NCI-H2227 (cell line): ENCODE results near the gene NADSYN1.

ENCODE experiments used
- DNase-seq: peaks from one replicate; lab custom pipeline; 2025; ENCODE audit not compliant: unreplicated experiment; lab: John Stamatoyannopoulos, UW

Gene NADSYN1

GRCh38 chr11:71472941-71473792 is 20.2 kb downstream of the NADSYN1 start:
- no peak for DNase-seq

DNA sequence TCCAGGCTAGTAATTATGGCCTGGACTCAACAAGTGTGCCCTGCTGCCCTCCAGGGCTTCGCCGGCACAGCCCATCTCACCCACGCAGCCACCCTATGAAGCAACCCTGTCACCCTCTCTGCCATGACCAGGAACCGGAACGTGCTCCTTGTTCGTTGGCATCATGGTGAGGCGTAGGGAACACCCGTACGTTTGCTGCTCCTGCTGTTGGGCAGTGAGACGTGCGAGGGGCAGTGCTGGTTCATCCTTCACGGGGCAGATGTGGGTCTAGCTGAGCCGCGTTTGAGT is 20.7 kb downstream of the NADSYN1 start:
- DNase-seq = no peak

DNA sequence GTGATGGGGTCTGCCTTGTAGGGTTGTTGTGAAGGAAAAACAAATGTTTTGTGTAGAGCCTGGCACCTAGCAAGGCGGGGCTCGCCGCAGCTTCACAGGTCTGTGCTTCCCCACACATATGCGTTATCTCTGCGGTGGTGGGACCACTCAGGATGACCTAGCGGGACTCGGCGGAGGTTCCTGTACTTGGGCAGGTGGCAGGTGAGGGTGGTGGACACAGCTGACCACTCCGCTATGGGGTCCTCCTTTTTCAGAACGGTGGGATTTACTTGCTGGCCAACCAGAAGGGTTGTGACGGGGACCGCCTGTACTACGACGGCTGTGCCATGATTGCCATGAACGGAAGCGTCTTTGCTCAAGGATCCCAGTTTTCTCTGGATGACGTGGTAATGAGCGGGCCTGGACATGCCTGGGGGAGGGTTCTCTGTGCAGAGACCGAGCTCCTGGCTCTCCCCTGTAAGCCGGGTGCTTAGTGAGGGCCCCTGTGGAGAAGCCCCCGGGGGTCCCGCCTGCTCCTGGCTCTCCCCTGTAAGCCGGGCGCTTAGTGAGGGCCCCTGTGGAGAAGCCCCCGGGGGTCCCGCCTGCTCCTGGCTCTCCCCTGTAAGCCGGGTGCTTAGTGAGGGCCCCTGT is 21.3 kb downstream of the NADSYN1 start:
- no peak for DNase-seq

- no peak for DNase-seq
Observed at GRCh38 chr11:71474771-71475483, 21.9 kb downstream of the NADSYN1 start.

DNA sequence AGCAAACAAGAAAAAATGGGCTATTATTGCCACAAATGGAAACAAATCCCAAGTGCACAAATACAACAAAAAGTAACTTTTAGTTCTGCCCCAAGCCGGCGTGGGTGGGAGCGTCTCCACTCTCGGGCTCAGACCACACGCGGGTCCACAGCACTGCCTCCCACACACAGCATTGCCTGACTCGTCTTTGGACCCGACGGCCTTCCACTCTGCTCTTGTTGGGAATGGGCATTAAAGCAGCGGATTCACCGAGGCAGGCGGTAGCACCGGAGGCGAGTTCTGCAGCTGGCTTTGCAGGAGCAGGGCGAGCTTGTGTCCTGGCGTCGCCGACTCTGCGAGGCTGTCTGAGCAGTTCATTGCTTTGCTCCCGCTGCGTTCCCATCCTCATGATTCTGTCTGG is 23.0 kb downstream of the NADSYN1 start:
- DNase-seq = no peak

GRCh38 chr11:71476926-71477640 is 24.1 kb downstream of the NADSYN1 start:
- no peak for DNase-seq

- DNase-seq = no peak
Observed at GRCh38 chr11:71477641-71478527, 24.9 kb downstream of the NADSYN1 start.

- DNase-seq = no peak
Observed at GRCh38 chr11:71478528-71478840, 25.5 kb downstream of the NADSYN1 start.

- DNase-seq = no peak
Observed at GRCh38 chr11:71481101-71481960, 28.3 kb downstream of the NADSYN1 start.

DNA sequence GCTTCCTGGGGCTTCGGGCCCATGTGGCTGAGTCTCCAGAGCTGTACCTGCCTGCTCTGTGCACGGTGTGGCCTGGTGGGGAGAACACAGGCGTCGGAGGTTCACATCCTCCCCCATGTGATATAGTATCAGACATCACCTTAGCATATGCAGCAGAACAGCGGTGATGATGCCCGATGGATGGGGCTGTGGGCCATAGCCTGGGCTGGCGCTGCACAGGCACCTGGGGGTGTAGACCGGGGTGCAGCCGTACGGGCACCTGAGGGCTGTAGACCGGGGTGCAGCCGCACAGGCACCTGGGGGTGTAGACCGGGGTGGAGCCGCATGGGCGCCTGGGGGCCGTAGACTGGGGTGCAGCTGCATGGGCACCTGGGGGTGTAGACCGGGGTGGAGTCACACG is 29.2 kb downstream of the NADSYN1 start:
- DNase-seq = no peak

DNA sequence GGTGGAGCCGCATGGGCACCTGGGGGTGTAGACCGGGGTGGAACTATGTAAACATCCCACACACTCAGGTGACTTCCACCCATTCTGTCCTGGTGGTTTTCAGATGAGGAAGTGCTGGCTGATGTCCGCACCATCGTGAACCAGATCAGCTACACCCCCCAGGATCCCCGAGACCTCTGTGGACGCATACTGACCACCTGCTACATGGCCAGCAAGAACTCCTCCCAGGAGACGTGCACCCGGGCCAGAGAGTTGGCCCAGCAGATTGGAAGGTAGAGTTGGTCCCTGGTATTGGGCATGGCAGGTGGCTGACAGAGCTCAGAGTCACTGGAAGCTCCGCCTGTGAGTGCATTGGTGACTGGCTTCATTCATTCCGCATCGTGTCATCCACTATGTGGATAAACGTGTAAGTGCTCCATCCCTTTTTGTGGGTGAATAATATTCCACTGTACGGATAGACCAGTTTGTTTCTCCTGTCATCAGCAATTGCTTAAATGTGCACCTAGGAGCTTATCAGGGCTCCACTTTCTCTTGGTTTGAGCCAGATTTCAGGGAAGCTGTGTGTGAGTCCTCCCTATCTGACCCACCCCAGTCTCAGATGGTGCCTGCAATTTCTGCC is 29.9 kb downstream of the NADSYN1 start:
- DNase-seq = no peak

DNA sequence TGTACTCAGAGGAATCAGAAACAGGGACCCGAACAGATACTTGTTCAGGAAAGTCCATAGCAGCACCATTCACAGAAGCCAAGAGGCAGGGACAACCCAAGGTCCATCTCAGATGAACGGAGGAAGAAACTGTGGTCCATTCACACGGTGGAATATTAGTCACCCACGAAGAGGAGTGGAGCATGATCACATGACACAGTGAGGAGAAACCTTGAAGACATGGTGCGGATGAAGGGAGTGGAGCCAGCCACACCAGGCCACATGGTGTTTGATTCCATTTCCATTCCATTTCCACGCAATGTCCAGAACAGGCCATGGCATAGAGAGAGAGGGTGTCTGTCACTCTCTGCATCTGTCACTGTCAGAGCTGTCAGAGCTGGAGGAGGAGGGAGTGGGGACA is 30.7 kb downstream of the NADSYN1 start:
- DNase-seq = no peak

- DNase-seq = no peak
Observed at GRCh38 chr11:71484248-71485062, 31.5 kb downstream of the NADSYN1 start.

GRCh38 chr11:71485063-71485399 is 32.0 kb downstream of the NADSYN1 start:
- DNase-seq = no peak

- DNase-seq = no peak
Observed at GRCh38 chr11:71485466-71485865, 32.5 kb downstream of the NADSYN1 start.

DNA sequence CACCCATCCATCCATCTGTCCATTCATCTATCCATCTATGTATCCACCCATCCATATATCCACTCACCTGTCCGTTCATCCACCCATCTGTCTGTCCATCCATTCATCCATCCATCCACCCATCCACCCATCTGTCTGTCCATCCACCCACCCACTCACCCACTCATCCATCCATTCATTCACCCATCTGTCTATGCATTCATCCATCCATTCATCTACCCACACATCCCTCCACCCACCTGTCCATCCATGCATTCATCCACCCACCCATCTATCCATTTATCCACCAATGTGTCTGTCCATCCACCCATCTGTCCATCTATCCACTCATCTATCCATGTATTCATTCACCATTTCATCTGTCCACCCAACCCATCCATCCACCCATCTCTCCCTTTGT is 33.3 kb downstream of the NADSYN1 start:
- DNase-seq = no peak

DNA sequence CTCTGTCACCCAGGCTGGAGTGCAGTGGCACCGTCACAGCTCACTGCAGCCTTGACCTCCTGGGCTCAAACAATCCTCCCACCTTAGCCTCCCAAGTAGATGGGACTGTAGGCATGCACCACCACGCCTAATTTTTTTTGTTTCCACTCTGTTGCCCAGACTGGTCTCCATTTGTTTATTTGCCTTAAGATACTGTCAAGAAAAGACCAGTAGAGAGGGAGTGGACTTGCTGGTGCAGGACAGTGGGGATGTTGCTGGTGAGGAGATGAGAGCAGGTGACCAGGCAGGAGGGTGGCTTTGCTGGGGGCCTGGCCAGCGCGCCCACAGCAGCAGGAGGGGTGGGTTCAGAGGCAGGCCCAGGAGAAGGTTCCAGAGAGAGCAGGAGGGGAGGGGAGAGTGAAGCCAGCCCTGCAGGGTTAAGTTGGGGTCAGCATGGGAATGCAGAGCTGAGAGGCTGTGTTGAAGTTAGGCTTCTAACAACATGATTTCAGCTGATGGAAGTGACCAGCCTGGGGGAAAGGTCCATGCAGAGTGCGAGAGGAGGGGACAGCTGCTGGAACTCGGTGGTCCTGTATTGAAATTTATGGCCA is 35.8 kb downstream of the NADSYN1 start:
- no peak for DNase-seq

- DNase-seq = no peak
Observed at GRCh38 chr11:71489311-71490043, 36.5 kb downstream of the NADSYN1 start.
